ENCODE data around the gene LCK.
"Not testable (repeated sequence)": the region's sequence is repeated elsewhere in the genome, so short reads cannot be mapped to it uniquely, and the experiment has no call there.

GRCh38 chr1:32263236-32263593 is 12.2 kb downstream of the LCK start:
- not testable (repeated sequence) for TF ChIP-seq CTCF (IDR thresholded peaks at IDR 0.05); POLR2AphosphoS5 (IDR thresholded peaks at IDR 0.05; ENCODE audit: low read depth, low read length); MEF2A (IDR thresholded peaks at IDR 0.05; ENCODE audit: borderline replicate concordance, low read depth); EP300 (IDR thresholded peaks at IDR 0.05; ENCODE audit: borderline replicate concordance in 1 of 2, low read depth in 1 of 2, low read length in 1 of 2); REST (IDR thresholded peaks at IDR 0.05; ENCODE audit: low read depth, low read length); RFX5 (IDR thresholded peaks at IDR 0.05; ENCODE audit: low read length)

All from SK-N-SH (cell line).